IPS-20b (cell line): ENCODE results near the gene FBXW11.

ENCODE experiments used
- H3K27ac ChIP-seq: one replicate; pipeline ENCODE4 v1.5.1; 2013; ENCODE audit warnings: low read length
- H3K27me3 ChIP-seq: 2 replicates; pipeline ENCODE4 v1.6.1; 2013; ENCODE audit warnings: mild to moderate bottlenecking, low read length, inconsistent platforms; ENCODE audit not compliant: insufficient read depth
- H3K36me3 ChIP-seq: 2 replicates; pipeline ENCODE4 v1.6.1; 2013; ENCODE audit warnings: low read depth, mild to moderate bottlenecking, inconsistent platforms, low read length, moderate library complexity; ENCODE audit not compliant: insufficient read depth
- H3K4me1 ChIP-seq: 2 replicates; pipeline ENCODE4 v1.6.1; 2013; ENCODE audit warnings: mild to moderate bottlenecking, control low read depth, inconsistent platforms, low read length, moderate library complexity; ENCODE audit not compliant: insufficient read depth
- H3K4me3 ChIP-seq: 2 replicates; pipeline ENCODE4 v1.5.1; 2013; ENCODE audit warnings: mild to moderate bottlenecking, low read length, inconsistent platforms
- H3K9ac ChIP-seq: 2 replicates; pipeline ENCODE4 v1.6.1; 2013; ENCODE audit warnings: low read depth, mild to moderate bottlenecking, inconsistent platforms, low read length, moderate library complexity
- H3K9me3 ChIP-seq: 2 replicates; pipeline ENCODE4 v1.6.1; 2013; ENCODE audit warnings: mild to moderate bottlenecking, low read depth, low read length, inconsistent platforms; ENCODE audit not compliant: insufficient read depth

The FBXW11 gene

GRCh38 chr5:172010278-172010677 lies 3.8 kb upstream of the FBXW11 start:
- no peaks in the 10 kb centered on the region for H3K9me3 ChIP-seq
- peak overlapping the region; percentile 1; the same call in 1 of the 2 replicates for H3K9ac ChIP-seq
- H3K27ac ChIP-seq: no peak overlapping the region
- H3K27me3 ChIP-seq: no peaks in the 10 kb centered on the region
- H3K4me3 ChIP-seq: no peak overlapping the region
- H3K4me1 ChIP-seq: peaks cover 16% of the 10 kb centered on the region
- no peaks in the 10 kb centered on the region for H3K36me3 ChIP-seq

- Histone ChIP-seq H3K4me1 (peaks cover 16% of the 10 kb centered on the region), H3K9me3 (no peaks in the 10 kb centered on the region), H3K9ac (peak overlapping the region; percentile 37), H3K36me3 (no peaks in the 10 kb centered on the region), H3K27me3 (no peaks in the 10 kb centered on the region), H3K4me3 (peak overlapping the region; percentile 86; the same call in 1 of the 2 replicates), H3K27ac (no peak overlapping the region)
These were observed 3.3 kb upstream of the FBXW11 start for GRCh38 chr5:172009536-172010270.

- Histone ChIP-seq H3K9ac (peak overlapping the region; percentile 88; the same call in 1 of the 2 replicates), H3K4me1 (peaks cover 22% of the 10 kb centered on the region), H3K27ac (peak overlapping the region; percentile 10), H3K4me3 (peak overlapping the region; percentile 86), H3K27me3 (no peaks in the 10 kb centered on the region), H3K36me3 (no peaks in the 10 kb centered on the region), H3K9me3 (no peaks in the 10 kb centered on the region)
These were observed 2.3 kb upstream of the FBXW11 start for GRCh38 chr5:172008689-172009141.

GRCh38 chr5:172008111-172008455 lies 1.6 kb upstream of the FBXW11 start:
- Histone ChIP-seq H3K9ac (peak overlapping the region; percentile 88), H3K9me3 (no peaks in the 10 kb centered on the region), H3K27ac (peak overlapping the region; percentile 67), H3K4me1 (peaks cover 26% of the 10 kb centered on the region), H3K36me3 (no peaks in the 10 kb centered on the region), H3K27me3 (no peaks in the 10 kb centered on the region), H3K4me3 (peak overlapping the region; percentile 86)

GRCh38 chr5:172007175-172008110 lies 1.0 kb upstream of the FBXW11 start:
- H3K4me3 ChIP-seq: peak overlapping the region; percentile 86
- peak overlapping the region; percentile 88 for H3K9ac ChIP-seq
- peaks cover 28% of the 10 kb centered on the region for H3K4me1 ChIP-seq
- no peaks in the 10 kb centered on the region for H3K27me3 ChIP-seq
- no peaks in the 10 kb centered on the region for H3K9me3 ChIP-seq
- H3K27ac ChIP-seq: peak overlapping the region; percentile 67
- no peaks in the 10 kb centered on the region for H3K36me3 ChIP-seq

GRCh38 chr5:172005708-172006320 lies 624 bp downstream of the FBXW11 start:
- no peaks in the 10 kb centered on the region for H3K9me3 ChIP-seq
- peak overlapping the region; percentile 67 for H3K27ac ChIP-seq
- H3K4me1 ChIP-seq: peaks cover 40% of the 10 kb centered on the region
- H3K4me3 ChIP-seq: peak overlapping the region; percentile 86
- no peaks in the 10 kb centered on the region for H3K27me3 ChIP-seq
- no peaks in the 10 kb centered on the region for H3K36me3 ChIP-seq
- peak overlapping the region; percentile 88 for H3K9ac ChIP-seq

GRCh38 chr5:172004824-172005237 lies 1.6 kb downstream of the FBXW11 start:
- H3K4me1 ChIP-seq: peaks cover 44% of the 10 kb centered on the region
- H3K9ac ChIP-seq: peak overlapping the region; percentile 88; the same call in 1 of the 2 replicates
- H3K36me3 ChIP-seq: no peaks in the 10 kb centered on the region
- no peak overlapping the region for H3K27ac ChIP-seq
- no peaks in the 10 kb centered on the region for H3K9me3 ChIP-seq
- H3K4me3 ChIP-seq: peak overlapping the region; percentile 86
- no peaks in the 10 kb centered on the region for H3K27me3 ChIP-seq

- Histone ChIP-seq H3K4me1 (peaks cover 44% of the 10 kb centered on the region), H3K9ac (peak overlapping the region; percentile 12; the same call in 1 of the 2 replicates), H3K36me3 (no peaks in the 10 kb centered on the region), H3K4me3 (peak overlapping the region; percentile 86), H3K9me3 (no peaks in the 10 kb centered on the region), H3K27me3 (no peaks in the 10 kb centered on the region), H3K27ac (no peak overlapping the region)
These were observed 2.7 kb downstream of the FBXW11 start for GRCh38 chr5:172003746-172004145.

- no peaks in the 10 kb centered on the region for H3K27me3 ChIP-seq
- peaks cover 45% of the 10 kb centered on the region for H3K4me1 ChIP-seq
- peak overlapping the region; percentile 86 for H3K4me3 ChIP-seq
- no peak overlapping the region; the same call in 1 of the 2 replicates for H3K9ac ChIP-seq
- no peaks in the 10 kb centered on the region for H3K36me3 ChIP-seq
- H3K27ac ChIP-seq: no peak overlapping the region
- H3K9me3 ChIP-seq: no peaks in the 10 kb centered on the region
These were observed 3.5 kb downstream of the FBXW11 start for GRCh38 chr5:172002840-172003512.

- Histone ChIP-seq H3K9me3 (no peaks in the 10 kb centered on the region), H3K9ac (no peak overlapping the region), H3K4me3 (no peak overlapping the region), H3K27ac (no peak overlapping the region), H3K36me3 (no peaks in the 10 kb centered on the region), H3K27me3 (no peaks in the 10 kb centered on the region), H3K4me1 (peaks cover 51% of the 10 kb centered on the region)
These were observed 4.1 kb downstream of the FBXW11 start for GRCh38 chr5:172002310-172002709.

- Histone ChIP-seq H3K9me3 (no peaks in the 10 kb centered on the region), H3K36me3 (peaks cover 13% of the 10 kb centered on the region; the same call in 1 of the 2 replicates), H3K27ac (no peak overlapping the region), H3K27me3 (no peaks in the 10 kb centered on the region), H3K4me1 (peaks cover 62% of the 10 kb centered on the region), H3K9ac (no peak overlapping the region), H3K4me3 (no peak overlapping the region)
These were observed 6.6 kb downstream of the FBXW11 start for GRCh38 chr5:171999877-172000276.
